Esophagus muscularis mucosa (tissue), 4 donors: ENCODE measurements around the gene RRP15. TPM values are rescaled to one million over a fixed set of nuclear protein-coding genes. Genes with fewer than 3 reads are reported as not detected.

Experiments used
- DNase-seq: peaks from one replicate; pipeline ENCODE4 v3.0.0-alpha.2; 2017; ENCODE audit errors: extremely low spot score
- H3K27ac ChIP-seq, 4 donors: fragments of 200-600 bp; sonication (generic); replicated peaks in 1 of 4; 1 replicate in 3 of 4; 2 replicates in 1 of 4; pipeline ENCODE4 v1.5.1; 2016 to 2019; ENCODE audit warnings: mild to moderate bottlenecking in 1 of 4
- H3K27me3 ChIP-seq, 4 donors: fragments of 200-600 bp; sonication (generic); one replicate each; pipeline versions ENCODE4 v1.5.1 to v1.6.0; 2016 to 2019
- H3K36me3 ChIP-seq, 4 donors: fragments of 200-600 bp; sonication (generic); one replicate each; pipeline ENCODE4 v1.5.1; 2016 to 2019
- H3K4me1 ChIP-seq, 4 donors: fragments of 200-600 bp; sonication (generic); one replicate each; pipeline ENCODE4 v1.5.1; 2016 to 2019
- H3K4me3 ChIP-seq, 4 donors: fragments of 200-600 bp; sonication (generic); 1 replicate in 2 of 4; 2 replicates in 2 of 4; pipeline ENCODE4 v1.5.1; 2016 to 2019; ENCODE audit warnings: mild to moderate bottlenecking in 4 of 4, moderate library complexity in 1 of 4
- H3K9me3 ChIP-seq, 4 donors: fragments of 200-600 bp; sonication (generic); 1 replicate in 3 of 4; 2 replicates in 1 of 4; pipeline ENCODE4 v1.5.1; 2016 to 2019
- EP300 ChIP-seq: sonication (generic); formaldehyde crosslinking; IDR thresholded peaks from one replicate; pipeline ENCODE4 v1.6.1; 2017; ENCODE audit warnings: antibody characterized with exemption
- POLR2A ChIP-seq: fragments of 450-650 bp; IDR thresholded peaks from one replicate; pipeline ENCODE4 v1.6.1; 2017; ENCODE audit warnings: antibody characterized with exemption, moderate library complexity, mild to moderate bottlenecking, low read depth
- POLR2AphosphoS5 ChIP-seq, 2 donors: sonication (generic); formaldehyde crosslinking; IDR thresholded peaks; one replicate each; pipeline ENCODE4 v1.6.1; 2017; ENCODE audit warnings: antibody characterized with exemption in 2 of 2
- WGBS: methylation state at CpG from one replicate; pipeline ENCODE4 v1.1.5; 2018; 5-methylcytosine and 5-hydroxymethylcytosine counted together
- intact Hi-C: fragments of 100-400 bp; cut with DNase I; formaldehyde crosslinking; loops from one replicate; pipeline ENCODE4 v1.15.1; 2023
- total RNA-seq, 4 donors: library from RNA; depleted of rRNA; stranded (reverse); fragments of >200 nt; gene quantifications; one replicate each; pipeline versions ENCODE4 v1.1.0 to v1.2.1, GENCODE V29; 2016
- TF ChIP-seq, protein P1 (sequence below), 3 experiments: fragments of 200-600 bp in 2 of 3; fragments of 450-650 bp in 1 of 3; sonication (generic) in 2 of 3; IDR thresholded peaks; one replicate each; pipeline ENCODE4 v1.5.1; 2017 to 2019; ENCODE audit warnings: antibody characterized with exemption in 3 of 3, mild to moderate bottlenecking in 2 of 3, moderate library complexity in 1 of 3

RRP15 gene, protein sequence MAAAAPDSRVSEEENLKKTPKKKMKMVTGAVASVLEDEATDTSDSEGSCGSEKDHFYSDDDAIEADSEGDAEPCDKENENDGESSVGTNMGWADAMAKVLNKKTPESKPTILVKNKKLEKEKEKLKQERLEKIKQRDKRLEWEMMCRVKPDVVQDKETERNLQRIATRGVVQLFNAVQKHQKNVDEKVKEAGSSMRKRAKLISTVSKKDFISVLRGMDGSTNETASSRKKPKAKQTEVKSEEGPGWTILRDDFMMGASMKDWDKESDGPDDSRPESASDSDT
- total RNA-seq, result 1 to 10 TPM; 7.0 to 9.9 (median 8.1) TPM

DNA sequence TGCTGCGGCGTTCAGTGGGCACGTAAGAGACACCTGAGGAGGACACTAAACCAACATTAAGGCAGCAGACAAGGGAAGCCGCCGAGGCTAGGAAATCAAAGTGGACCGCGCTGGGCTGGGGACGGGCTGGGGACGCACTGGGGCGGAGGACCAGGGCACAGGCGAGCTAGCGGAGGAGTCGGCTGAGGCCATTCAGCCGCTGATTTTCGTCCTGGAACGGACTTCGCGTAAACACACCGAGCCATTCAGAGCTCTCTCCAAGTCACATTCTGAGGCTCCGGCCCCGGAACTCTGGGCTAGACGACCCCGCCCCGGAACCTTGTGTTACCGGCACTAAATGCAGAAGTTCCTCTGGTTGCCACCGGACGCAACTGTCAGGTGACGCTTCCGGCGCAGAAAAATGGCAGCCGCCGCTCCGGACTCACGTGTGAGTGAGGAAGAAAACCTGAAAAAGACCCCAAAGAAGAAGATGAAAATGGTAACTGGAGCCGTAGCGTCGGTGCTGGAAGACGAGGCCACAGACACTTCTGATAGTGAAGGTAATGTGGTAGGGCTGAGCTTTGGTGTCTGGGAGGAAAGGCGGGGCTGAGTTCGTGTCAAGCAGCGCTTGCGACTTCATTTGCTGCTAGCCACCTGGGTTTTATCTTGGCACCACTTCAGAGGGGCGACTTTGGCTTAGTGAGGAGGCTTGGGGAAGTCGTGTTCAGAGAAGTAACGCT, at the start of gene RRP15:
TSS of gene RRP15 (plus strand) at position 377 of the 719 bp plus-strand sequence. CDS start at position 401, 24 bp downstream.
- no peaks in the 10 kb centered on the region for H3K36me3 ChIP-seq
- WGBS, result 0% methylated on average over 31 of the region's 45 CpGs
- H3K4me3 ChIP-seq, result peak within 1 kb of the TSS; percentile 69 to 89 (median 76)
- no peaks in the 10 kb centered on the region for H3K9me3 ChIP-seq
- intact Hi-C loops, result no loop called here
- peak within 1 kb of the TSS; percentile 80 to 85 (median 83) for H3K27ac ChIP-seq
- TF ChIP-seq EP300 (no peak), POLR2AphosphoS5 (IDR thresholded peaks at IDR 0.05) (peak; percentile 76 to 86)
- TF ChIP-seq, protein P1, sequence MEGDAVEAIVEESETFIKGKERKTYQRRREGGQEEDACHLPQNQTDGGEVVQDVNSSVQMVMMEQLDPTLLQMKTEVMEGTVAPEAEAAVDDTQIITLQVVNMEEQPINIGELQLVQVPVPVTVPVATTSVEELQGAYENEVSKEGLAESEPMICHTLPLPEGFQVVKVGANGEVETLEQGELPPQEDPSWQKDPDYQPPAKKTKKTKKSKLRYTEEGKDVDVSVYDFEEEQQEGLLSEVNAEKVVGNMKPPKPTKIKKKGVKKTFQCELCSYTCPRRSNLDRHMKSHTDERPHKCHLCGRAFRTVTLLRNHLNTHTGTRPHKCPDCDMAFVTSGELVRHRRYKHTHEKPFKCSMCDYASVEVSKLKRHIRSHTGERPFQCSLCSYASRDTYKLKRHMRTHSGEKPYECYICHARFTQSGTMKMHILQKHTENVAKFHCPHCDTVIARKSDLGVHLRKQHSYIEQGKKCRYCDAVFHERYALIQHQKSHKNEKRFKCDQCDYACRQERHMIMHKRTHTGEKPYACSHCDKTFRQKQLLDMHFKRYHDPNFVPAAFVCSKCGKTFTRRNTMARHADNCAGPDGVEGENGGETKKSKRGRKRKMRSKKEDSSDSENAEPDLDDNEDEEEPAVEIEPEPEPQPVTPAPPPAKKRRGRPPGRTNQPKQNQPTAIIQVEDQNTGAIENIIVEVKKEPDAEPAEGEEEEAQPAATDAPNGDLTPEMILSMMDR (IDR thresholded peaks at IDR 0.05), result peak in 1 of 3 experiments; percentile 27
- H3K27me3 ChIP-seq, result peaks cover 0 to 5% (median 0%) of the 10 kb centered on the region in 4 donors
- DNase-seq, result peak; percentile 98
- H3K4me1 ChIP-seq, result peaks cover 21 to 36% (median 32%) of the 10 kb centered on the region in 4 donors

DNA sequence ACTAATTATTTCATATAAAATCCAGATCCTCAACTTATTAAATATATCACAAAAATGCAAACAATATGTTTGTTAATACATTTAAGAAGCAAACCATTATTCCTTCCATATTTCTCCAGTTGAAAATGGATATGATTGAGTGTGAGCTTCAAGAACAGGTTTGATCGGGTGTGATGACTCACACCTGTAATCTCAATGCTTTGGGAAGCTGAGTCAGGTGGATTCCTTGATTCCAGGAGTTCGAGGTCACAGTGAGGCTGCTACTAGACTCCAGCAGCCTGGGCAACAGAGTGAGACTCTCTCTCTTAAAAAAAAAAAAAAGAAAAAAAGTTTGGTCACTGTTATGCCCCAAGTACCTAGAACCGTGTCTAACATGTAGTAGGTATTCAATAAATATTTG, 42.9 kb upstream of the RRP15 start:
- H3K36me3 ChIP-seq, result no peaks in the 10 kb centered on the region
- no peaks in the 10 kb centered on the region for H3K4me1 ChIP-seq
- no peak for DNase-seq
- no peaks in the 10 kb centered on the region for H3K9me3 ChIP-seq
- H3K4me3 ChIP-seq, result no peak overlapping the region
- H3K27ac ChIP-seq, result no peak overlapping the region
- H3K27me3 ChIP-seq, result no peaks in the 10 kb centered on the region
- intact Hi-C loops, result no loop called here
- TF ChIP-seq, protein P1 (IDR thresholded peaks at IDR 0.05), result no peak
- TF ChIP-seq EP300 (no peak), POLR2A (no peak), POLR2AphosphoS5 (IDR thresholded peaks at IDR 0.05) (no peak)
- 81% methylated on average over 3 of the region's 3 CpGs for WGBS

DNA sequence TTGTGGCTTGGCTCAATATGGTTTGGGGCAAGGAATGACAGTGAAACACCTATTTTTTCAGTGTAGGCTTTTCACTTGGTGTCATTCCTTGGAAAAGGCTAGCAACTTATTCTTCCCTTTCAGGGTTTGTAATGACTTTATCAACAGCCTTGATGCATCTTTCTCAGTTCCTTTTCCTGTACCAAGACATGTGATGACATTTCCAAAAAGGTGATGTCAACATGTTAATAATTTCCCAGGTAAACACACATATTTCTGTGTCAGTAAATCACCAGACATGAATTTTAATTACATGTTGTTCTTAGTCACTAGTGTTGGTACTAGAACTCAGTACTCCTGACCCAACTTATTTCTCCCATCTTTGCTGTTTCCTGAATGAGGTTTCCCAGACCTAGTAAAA, 37.8 kb upstream of the RRP15 start:
- no peak for DNase-seq
- H3K36me3 ChIP-seq, result no peaks in the 10 kb centered on the region

DNA sequence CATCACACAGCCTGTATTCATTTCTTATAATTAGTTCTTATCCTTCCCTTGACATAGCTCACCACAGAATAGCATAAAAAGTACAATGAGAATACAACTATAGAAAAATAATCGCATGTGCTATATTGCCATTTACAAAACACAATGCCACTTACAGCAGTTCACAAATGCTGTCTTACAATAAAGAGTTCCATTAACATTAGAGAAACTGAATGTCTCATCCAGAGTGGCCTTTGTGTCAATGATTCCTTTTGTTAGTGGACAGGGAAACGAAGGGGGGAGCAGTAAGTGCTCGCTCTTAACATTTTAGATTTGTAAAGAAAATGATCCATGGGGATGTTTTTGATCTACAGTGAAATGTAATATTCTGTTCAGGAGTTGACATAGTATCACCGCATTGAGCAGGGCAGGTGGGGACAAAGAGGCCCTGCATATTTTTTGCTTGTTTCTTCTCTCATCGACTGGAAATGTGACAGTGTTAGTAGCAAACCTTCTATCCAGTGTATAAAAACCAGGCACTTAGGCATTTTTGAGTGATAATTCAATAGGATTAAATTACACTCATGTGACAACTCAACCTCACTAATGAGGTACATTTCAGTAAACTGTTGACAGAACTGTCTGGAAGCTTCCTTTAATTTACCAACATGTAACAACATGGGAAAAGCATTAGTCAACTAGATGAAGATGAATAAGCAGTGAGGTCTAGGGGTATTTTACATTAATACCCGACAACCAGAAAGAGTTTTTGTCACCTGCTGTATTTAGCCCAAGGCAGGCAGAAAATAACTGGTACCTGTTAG, 35.6 kb upstream of the RRP15 start:
- intact Hi-C loops, result no loop called here
- H3K9me3 ChIP-seq, result no peaks in the 10 kb centered on the region
- H3K4me1 ChIP-seq, result no peaks in the 10 kb centered on the region
- DNase-seq, result no peak
- TF ChIP-seq, protein P1 (IDR thresholded peaks at IDR 0.05), result no peak
- TF ChIP-seq POLR2AphosphoS5 (IDR thresholded peaks at IDR 0.05) (no peak), EP300 (no peak), POLR2A (no peak)
- no peaks in the 10 kb centered on the region for H3K36me3 ChIP-seq
- H3K27me3 ChIP-seq, result no peaks in the 10 kb centered on the region
- H3K4me3 ChIP-seq, result no peak overlapping the region
- WGBS, result 77% methylated on average over 6 of the region's 6 CpGs
- no peak overlapping the region for H3K27ac ChIP-seq

More for the DNA sequence above, 37.8 kb upstream of the RRP15 start:
- H3K27ac ChIP-seq, result no peak overlapping the region
- H3K4me1 ChIP-seq, result no peaks in the 10 kb centered on the region
- TF ChIP-seq EP300 (no peak), POLR2AphosphoS5 (IDR thresholded peaks at IDR 0.05) (no peak), POLR2A (no peak)
- TF ChIP-seq, protein P1 (IDR thresholded peaks at IDR 0.05), result no peak
- no peak overlapping the region for H3K4me3 ChIP-seq
- no peaks in the 10 kb centered on the region for H3K27me3 ChIP-seq
- intact Hi-C loops, result no loop called here
- no peaks in the 10 kb centered on the region for H3K9me3 ChIP-seq
